CD4-positive, alpha-beta T cell (primary cell): Measurements from ENCODE around the gene PSMB2. TPM values are rescaled to one million over a fixed set of nuclear protein-coding genes. Genes with fewer than 3 reads are reported as not detected.
A peak's percentile ranks its signal among the peaks of the same experiment; 100 is the strongest.

Source experiments
- ATAC-seq: fragments of 200-7000 bp; cut with Tn5 transposase; one replicate; pipeline ENCODE4 v1.10.0; 2022; ENCODE audit warnings: mild to moderate bottlenecking; ENCODE audit not compliant: poor library complexity
- CTCF ChIA-PET: fragments of 350-600 bp; sonication (Branson Sonifier 250); formaldehyde crosslinking; loops from one replicate; lab custom pipeline; 2021; ENCODE audit warnings: antibody characterized with exemption, inconsistent platforms; lab: Charles Lee
- POLR2A ChIA-PET: fragments of 350-600 bp; sonication (Branson Sonifier 250); formaldehyde crosslinking; loops from one replicate; lab custom pipeline; 2021; ENCODE audit warnings: antibody characterized with exemption, inconsistent platforms; lab: Charles Lee
- DNase-seq, 14 experiments: peaks; one replicate each; pipeline ENCODE4 v3.0.0-alpha.2; 2013 to 2020; ENCODE audit warnings: mixed read lengths in 2 of 14
- H3K27ac ChIP-seq, 2 donors: one replicate each; pipeline versions ENCODE4 v1.5.1 to v1.7.0; 2013; ENCODE audit warnings: low read length in 2 of 2, low read depth in 1 of 2, mild to moderate bottlenecking in 1 of 2
- H3K27me3 ChIP-seq, 2 experiments: 1 replicate in 1 of 2; 2 replicates in 1 of 2; pipeline versions ENCODE4 v1.6.1 to v1.7.0; 2013; ENCODE audit warnings: low read length in 2 of 2, control low read depth in 1 of 2, mild to moderate bottlenecking in 1 of 2, moderate library complexity in 1 of 2; ENCODE audit not compliant: insufficient read depth in 2 of 2, control insufficient read depth in 1 of 2
- H3K36me3 ChIP-seq: one replicate; pipeline ENCODE4 v1.6.1; 2013; ENCODE audit warnings: low read length, control low read depth; ENCODE audit not compliant: insufficient read depth
- H3K4me1 ChIP-seq: one replicate; pipeline ENCODE4 v1.6.1; 2013; ENCODE audit warnings: low read length, control low read depth; ENCODE audit not compliant: insufficient read depth
- H3K4me3 ChIP-seq: one replicate; pipeline ENCODE4 v1.5.1; 2013; ENCODE audit warnings: mild to moderate bottlenecking, low read length, moderate library complexity
- H3K9me3 ChIP-seq, 2 experiments: 1 replicate in 1 of 2; 2 replicates in 1 of 2; pipeline versions ENCODE4 v1.6.1 to v1.7.0; 2013; ENCODE audit warnings: low read length in 2 of 2, mild to moderate bottlenecking in 2 of 2, control low read depth in 1 of 2, moderate library complexity in 1 of 2; ENCODE audit not compliant: control insufficient read depth in 1 of 2, insufficient read depth in 1 of 2
- H3K27ac Mint-ChIP-seq: one replicate; pipeline ENCODE4 v1.8.0; 2020; ENCODE audit warnings: mixed read lengths
- H3K27me3 Mint-ChIP-seq: one replicate; pipeline ENCODE4 v1.8.0; 2021; ENCODE audit warnings: mixed read lengths
- H3K36me3 Mint-ChIP-seq: one replicate; pipeline ENCODE4 v1.8.0; 2021; ENCODE audit warnings: low read depth, mixed read lengths
- H3K4me1 Mint-ChIP-seq: one replicate; pipeline ENCODE4 v1.8.0; 2021; ENCODE audit warnings: low read depth, mixed read lengths
- H3K4me3 Mint-ChIP-seq: one replicate; pipeline ENCODE4 v1.8.0; 2020; ENCODE audit warnings: mild to moderate bottlenecking, mixed read lengths
- H3K9me3 Mint-ChIP-seq: one replicate; pipeline ENCODE4 v1.8.0; 2020; ENCODE audit warnings: mixed read lengths
- intact Hi-C, 2 experiments: fragments of 100-400 bp; cut with DNase I in 1 of 2; cut with micrococcal nuclease in 1 of 2; formaldehyde crosslinking; loops; one replicate each; pipeline versions ENCODE4 v1.15.1 to v1.9.0; 2023 to 2025; cut with DNase I, micrococcal nuclease
- total RNA-seq, 174 experiments: library from RNA in 2 of 174; stranded (reverse) in 2 of 174; gene quantifications; one replicate each; pipeline ENCODE4 v1.2.3 and lab custom pipeline; 2021 to 2026
- TF ChIP-seq, protein P1 (sequence below): fragments of 200-600 bp; IDR thresholded peaks from one replicate; pipeline ENCODE4 v1.8.0; 2022; ENCODE audit warnings: antibody characterized with exemption, mild to moderate bottlenecking

PSMB2 gene
- total RNA-seq, 2 experiments from 2014 or later: 34.0 to 35.3 TPM

DNA sequence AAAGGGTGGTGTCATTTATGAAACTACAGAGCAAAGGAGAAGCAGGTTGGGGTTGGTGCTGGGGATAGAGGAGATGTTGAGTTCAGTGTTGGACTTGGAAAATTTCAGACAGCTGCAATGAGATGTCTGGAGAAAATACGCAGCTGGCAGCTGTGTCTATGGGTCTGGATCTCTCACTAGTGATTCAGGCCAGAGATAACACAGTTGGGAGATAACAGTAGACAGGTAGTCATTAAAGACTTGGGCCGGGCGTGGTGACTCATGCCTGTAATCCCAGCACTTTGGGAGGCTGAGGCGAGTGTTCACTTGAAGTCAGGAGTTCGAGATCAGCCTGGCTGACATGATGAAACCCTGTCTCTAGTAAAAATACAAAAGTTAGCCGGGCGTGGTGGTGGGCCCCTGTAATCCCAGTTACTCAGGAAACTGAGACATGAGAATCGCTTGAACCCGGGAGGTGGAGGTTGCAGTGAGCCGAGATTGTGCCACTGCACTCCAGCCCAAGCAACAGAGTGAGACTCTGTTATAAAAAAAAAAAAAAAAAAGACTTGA is 70.7 kb downstream of the PSMB2 start:
- peaks cover 5% of the 10 kb centered on the region for H3K27me3 Mint-ChIP-seq
- Histone ChIP-seq H3K27me3 (peaks cover 0 to 2% of the 10 kb centered on the region in 2 experiments), H3K4me1 (peaks cover 11% of the 10 kb centered on the region), H3K27ac (no peak overlapping the region), H3K36me3 (no peaks in the 10 kb centered on the region), H3K4me3 (no peak overlapping the region), H3K9me3 (no peaks in the 10 kb centered on the region)
- DNase-seq (no peak), ATAC-seq (no peak)
- intact Hi-C loops: no loop called here
- no peak overlapping the region for H3K27ac Mint-ChIP-seq
- ChIA-PET CTCF (interaction anchor here (1.0 kb wide), 1 partner anchor 156 kb away, joined by 3 read pairs; no protein-coding TSS in a partner anchor), POLR2A (interaction anchor here (0.8 to 1.0 kb wide), 3 partner anchors 11 to 34 kb away, joined by 3 to 4 read pairs (median 3); no protein-coding TSS in a partner anchor)
- no peaks in the 10 kb centered on the region for H3K9me3 Mint-ChIP-seq
- TF ChIP-seq, protein P1, sequence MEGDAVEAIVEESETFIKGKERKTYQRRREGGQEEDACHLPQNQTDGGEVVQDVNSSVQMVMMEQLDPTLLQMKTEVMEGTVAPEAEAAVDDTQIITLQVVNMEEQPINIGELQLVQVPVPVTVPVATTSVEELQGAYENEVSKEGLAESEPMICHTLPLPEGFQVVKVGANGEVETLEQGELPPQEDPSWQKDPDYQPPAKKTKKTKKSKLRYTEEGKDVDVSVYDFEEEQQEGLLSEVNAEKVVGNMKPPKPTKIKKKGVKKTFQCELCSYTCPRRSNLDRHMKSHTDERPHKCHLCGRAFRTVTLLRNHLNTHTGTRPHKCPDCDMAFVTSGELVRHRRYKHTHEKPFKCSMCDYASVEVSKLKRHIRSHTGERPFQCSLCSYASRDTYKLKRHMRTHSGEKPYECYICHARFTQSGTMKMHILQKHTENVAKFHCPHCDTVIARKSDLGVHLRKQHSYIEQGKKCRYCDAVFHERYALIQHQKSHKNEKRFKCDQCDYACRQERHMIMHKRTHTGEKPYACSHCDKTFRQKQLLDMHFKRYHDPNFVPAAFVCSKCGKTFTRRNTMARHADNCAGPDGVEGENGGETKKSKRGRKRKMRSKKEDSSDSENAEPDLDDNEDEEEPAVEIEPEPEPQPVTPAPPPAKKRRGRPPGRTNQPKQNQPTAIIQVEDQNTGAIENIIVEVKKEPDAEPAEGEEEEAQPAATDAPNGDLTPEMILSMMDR: no peak
- H3K36me3 Mint-ChIP-seq: peaks cover 4% of the 10 kb centered on the region
- peaks cover 11% of the 10 kb centered on the region for H3K4me1 Mint-ChIP-seq
- no peak overlapping the region for H3K4me3 Mint-ChIP-seq

DNA sequence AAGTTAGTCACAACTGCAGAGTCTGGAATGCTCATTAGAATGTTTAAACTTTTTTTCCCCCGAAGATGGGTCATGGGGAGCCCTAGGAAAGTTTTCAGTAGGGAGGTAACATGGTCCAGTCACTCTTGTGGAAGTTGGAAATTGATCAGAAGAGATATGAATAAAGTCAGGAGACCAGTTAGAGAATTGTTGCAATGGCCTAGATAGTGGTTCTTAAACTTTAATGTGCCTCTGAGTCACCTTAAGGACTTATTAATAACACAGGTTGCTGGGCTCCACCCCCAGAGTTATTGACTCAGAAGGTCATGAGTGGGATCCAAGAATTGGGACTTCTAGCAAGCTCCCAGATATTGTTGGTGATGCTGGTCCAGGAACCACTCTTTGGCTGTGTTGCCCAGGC is 71.4 kb downstream of the PSMB2 start:
- Histone ChIP-seq H3K9me3 (no peaks in the 10 kb centered on the region), H3K27ac (no peak overlapping the region), H3K36me3 (no peaks in the 10 kb centered on the region), H3K4me3 (no peak overlapping the region), H3K4me1 (peaks cover 14% of the 10 kb centered on the region), H3K27me3 (peaks cover 0 to 2% of the 10 kb centered on the region in 2 experiments)
- Mint-ChIP-seq H3K27ac (no peak overlapping the region), H3K4me3 (no peak overlapping the region), H3K36me3 (peaks cover 4% of the 10 kb centered on the region), H3K27me3 (no peaks in the 10 kb centered on the region), H3K9me3 (no peaks in the 10 kb centered on the region), H3K4me1 (peaks cover 6% of the 10 kb centered on the region)
- ATAC-seq (no peak), DNase-seq (no peak)
- intact Hi-C loops: loop anchor here (1.0 to 2.0 kb wide), 3 partner anchors 71 to 204 kb away; partner anchors contain the start of gene PSMB2 (in 1 of the 2)
- POLR2A ChIA-PET: interaction anchor here (0.9 kb wide), 1 partner anchor 11 kb away, joined by 4 read pairs; no protein-coding TSS in a partner anchor
- CTCF ChIA-PET: interaction anchor here (1.0 kb wide), 1 partner anchor 156 kb away, joined by 3 read pairs; no protein-coding TSS in a partner anchor
- TF ChIP-seq, protein P1: no peak

DNA sequence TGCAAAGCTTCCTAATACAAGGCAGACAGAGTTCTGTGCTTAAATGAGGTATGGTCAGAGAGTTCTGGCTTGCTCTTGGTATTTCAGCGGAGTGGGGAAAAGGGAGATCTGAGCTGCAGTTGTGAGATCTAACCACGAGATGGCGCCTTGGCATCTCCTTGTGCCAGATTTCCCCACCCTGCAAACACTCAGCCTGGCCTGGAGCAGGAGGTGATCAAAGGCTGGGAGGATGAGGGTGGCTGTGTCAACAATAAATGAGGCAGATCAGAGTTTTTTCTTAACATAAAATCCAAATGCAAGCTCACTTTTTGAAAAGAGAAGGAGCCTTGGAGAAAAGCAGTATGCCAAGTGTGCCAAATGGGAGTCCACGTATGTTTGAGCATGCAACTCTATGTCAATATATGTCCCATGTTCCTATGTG is 72.3 kb downstream of the PSMB2 start:
- peaks cover 5% of the 10 kb centered on the region for H3K36me3 ChIP-seq
- Mint-ChIP-seq H3K4me1 (peaks cover 14% of the 10 kb centered on the region), H3K36me3 (peaks cover 12% of the 10 kb centered on the region), H3K9me3 (no peaks in the 10 kb centered on the region), H3K4me3 (no peak overlapping the region), H3K27ac (no peak overlapping the region), H3K27me3 (no peaks in the 10 kb centered on the region)
- DNase-seq (peak; percentile 45 to 83 (median 54)), ATAC-seq (peak; percentile 73)
- ChIA-PET POLR2A (interaction anchor here (0.8 to 1.4 kb wide), 10 partner anchors 9 to 201 kb away, joined by 3 to 8 read pairs (median 4); partner anchors contain the start of genes CLSPN, KIAA0319L and NCDN), CTCF (interaction anchor here (0.6 to 2.1 kb wide), 19 partner anchors 9 to 201 kb away, joined by 3 to 23 read pairs (median 4); partner anchors contain the start of gene CLSPN)
- peaks cover 0 to 2% of the 10 kb centered on the region in 2 experiments for H3K27me3 ChIP-seq
- TF ChIP-seq, protein P1: peak; percentile 89
- H3K4me1 ChIP-seq: peaks cover 22% of the 10 kb centered on the region
- H3K9me3 ChIP-seq: no peaks in the 10 kb centered on the region
- intact Hi-C loops: loop anchor here (1.0 to 2.0 kb wide), 3 partner anchors 72 to 205 kb away; partner anchors contain the start of gene PSMB2 (in 1 of the 2)
- no peak overlapping the region for H3K27ac ChIP-seq
- no peak overlapping the region for H3K4me3 ChIP-seq
